ENCODE measurements around the gene CTXND2. TPM values are rescaled to one million over a fixed set of nuclear protein-coding genes. Genes with fewer than 3 reads are reported as not detected.

CTXND2 gene
- total and polyA plus RNA-seq, 2 experiments from 2014 or later, result 0.16 TPM; not detected in 1

DNA sequence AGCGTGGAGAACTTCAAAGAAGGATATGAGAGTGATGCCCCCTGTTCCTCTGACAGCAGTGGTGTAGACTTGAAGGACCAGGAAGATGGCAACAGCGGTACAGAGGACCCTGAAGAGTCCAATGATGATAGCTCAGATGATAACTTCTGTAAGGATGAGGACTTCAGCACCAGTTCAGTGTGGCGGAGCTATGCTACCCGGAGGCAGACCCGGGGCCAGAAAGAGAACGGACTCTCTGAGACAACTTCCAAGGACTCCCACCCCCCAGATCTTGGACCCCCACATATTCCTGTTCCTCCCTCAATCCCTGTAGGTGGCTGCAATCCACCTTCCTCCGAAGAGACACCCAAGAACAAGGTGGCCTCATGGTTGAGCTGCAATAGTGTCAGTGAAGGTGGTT is 73.7 kb downstream of the CTXND2 start:
- DNase-seq (ENCODE audit: low spot score), result no peak
- peaks cover 3% of the 10 kb centered on the region for H3K36me3 ChIP-seq (replicated peaks; ENCODE audit: insufficient read depth, low read depth)
- no peaks in the 10 kb centered on the region for H3K9me2 ChIP-seq (replicated peaks; ENCODE audit: insufficient read depth)
- H3K4me2 ChIP-seq, result no peak overlapping the region
- no peak overlapping the region for H3K27ac ChIP-seq
- WGBS (ENCODE audit: low lambda C conversion rate, missing lambda C conversion rate), result over 99% methylated on average over 6 of the region's 7 CpGs
- H2AFZ ChIP-seq, result no peak overlapping the region
- no peak overlapping the region for H3K4me3 ChIP-seq
- H4K20me1 ChIP-seq (ENCODE audit: insufficient read depth, poor library complexity, severe bottlenecking), result no peaks in the 10 kb centered on the region
- peaks cover 2% of the 10 kb centered on the region for H3K79me2 ChIP-seq
- peaks cover 16% of the 10 kb centered on the region for H3K4me1 ChIP-seq (ENCODE audit: insufficient read depth)
- TF ChIP-seq EZH2phosphoT487 (IDR thresholded peaks at IDR 0.05; ENCODE audit: low read depth, severe bottlenecking, unreplicated experiment) (no peak), EZH2 (IDR thresholded peaks at IDR 0.05; ENCODE audit: borderline replicate concordance) (no peak)
- H3K27me3 ChIP-seq, result no peaks in the 10 kb centered on the region
- no peaks in the 10 kb centered on the region for H3K9me3 ChIP-seq (ENCODE audit: low read depth)

DNA sequence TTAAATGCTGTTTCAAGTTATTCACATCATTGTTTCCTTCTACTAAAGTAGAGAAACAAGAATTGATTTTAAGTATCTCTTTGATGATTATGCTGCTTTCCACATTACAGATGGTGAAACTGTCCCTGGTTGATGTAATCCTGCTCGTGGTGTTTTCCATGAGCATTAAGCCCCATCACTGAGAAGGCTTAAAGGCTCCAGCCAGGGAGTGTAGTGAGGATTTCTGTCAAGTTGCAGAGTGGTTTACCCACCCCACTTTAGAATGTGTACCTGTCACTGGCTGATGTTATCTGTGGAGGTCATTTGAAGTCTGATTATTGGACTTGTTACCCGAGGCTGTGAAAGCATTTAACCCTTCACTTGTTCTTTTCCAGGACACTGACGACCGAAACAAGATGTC is 74.8 kb downstream of the CTXND2 start:
- TF ChIP-seq EZH2 (IDR thresholded peaks at IDR 0.05; ENCODE audit: borderline replicate concordance) (no peak), EZH2phosphoT487 (IDR thresholded peaks at IDR 0.05; ENCODE audit: low read depth, severe bottlenecking, unreplicated experiment) (no peak)
- TF ChIP-seq, protein P1, sequence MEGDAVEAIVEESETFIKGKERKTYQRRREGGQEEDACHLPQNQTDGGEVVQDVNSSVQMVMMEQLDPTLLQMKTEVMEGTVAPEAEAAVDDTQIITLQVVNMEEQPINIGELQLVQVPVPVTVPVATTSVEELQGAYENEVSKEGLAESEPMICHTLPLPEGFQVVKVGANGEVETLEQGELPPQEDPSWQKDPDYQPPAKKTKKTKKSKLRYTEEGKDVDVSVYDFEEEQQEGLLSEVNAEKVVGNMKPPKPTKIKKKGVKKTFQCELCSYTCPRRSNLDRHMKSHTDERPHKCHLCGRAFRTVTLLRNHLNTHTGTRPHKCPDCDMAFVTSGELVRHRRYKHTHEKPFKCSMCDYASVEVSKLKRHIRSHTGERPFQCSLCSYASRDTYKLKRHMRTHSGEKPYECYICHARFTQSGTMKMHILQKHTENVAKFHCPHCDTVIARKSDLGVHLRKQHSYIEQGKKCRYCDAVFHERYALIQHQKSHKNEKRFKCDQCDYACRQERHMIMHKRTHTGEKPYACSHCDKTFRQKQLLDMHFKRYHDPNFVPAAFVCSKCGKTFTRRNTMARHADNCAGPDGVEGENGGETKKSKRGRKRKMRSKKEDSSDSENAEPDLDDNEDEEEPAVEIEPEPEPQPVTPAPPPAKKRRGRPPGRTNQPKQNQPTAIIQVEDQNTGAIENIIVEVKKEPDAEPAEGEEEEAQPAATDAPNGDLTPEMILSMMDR (IDR thresholded peaks at IDR 0.05; ENCODE audit: poor library complexity), result no peak
- Histone ChIP-seq H4K20me1 (ENCODE audit: insufficient read depth, poor library complexity, severe bottlenecking) (no peaks in the 10 kb centered on the region), H3K4me2 (no peak overlapping the region), H3K79me2 (peaks cover 6% of the 10 kb centered on the region), H3K27me3 (no peaks in the 10 kb centered on the region), H3K9me2 (replicated peaks; ENCODE audit: insufficient read depth) (no peaks in the 10 kb centered on the region), H3K4me3 (no peak overlapping the region), H3K36me3 (replicated peaks; ENCODE audit: insufficient read depth, low read depth) (peaks cover 3% of the 10 kb centered on the region), H2AFZ (no peak overlapping the region), H3K27ac (peak overlapping the region; percentile 64), H3K9me3 (ENCODE audit: low read depth) (no peaks in the 10 kb centered on the region), H3K4me1 (ENCODE audit: insufficient read depth) (peaks cover 16% of the 10 kb centered on the region)
- WGBS (ENCODE audit: low lambda C conversion rate, missing lambda C conversion rate), result 28% methylated on average over 4 of the region's 4 CpGs
- DNase-seq (ENCODE audit: low spot score), result no peak

Other genes starting within 250 kb of the CTXND2 start
- gene GOLPH3L, start 190.0 kb upstream of the CTXND2 start, total RNA-seq, result 20.8 and 36.7 TPM in 2 replicates
- 15.5 and 21.8 TPM in 2 replicates for gene GOLPH3L, start 190.0 kb upstream of the CTXND2 start, polyA plus RNA-seq
- 0.50 TPM in 1 of 2 replicates, not detected in the other for gene HORMAD1, start 166.2 kb upstream of the CTXND2 start, total RNA-seq
- not detected in 2 replicates for gene HORMAD1, start 166.2 kb upstream of the CTXND2 start, polyA plus RNA-seq
- gene CTSS, start 121.4 kb upstream of the CTXND2 start, total RNA-seq, result 5.3 and 10.4 TPM in 2 replicates
- gene CTSS, start 121.4 kb upstream of the CTXND2 start, polyA plus RNA-seq, result 4.4 and 5.2 TPM in 2 replicates
- gene CTSK, start 78.9 kb upstream of the CTXND2 start, total RNA-seq, result 54.3 and 57.0 TPM in 2 replicates
- 26.6 and 37.3 TPM in 2 replicates for gene CTSK, start 78.9 kb upstream of the CTXND2 start, polyA plus RNA-seq
- gene ARNT, start 10.5 kb upstream of the CTXND2 start, total RNA-seq, result 32.9 and 42.1 TPM in 2 replicates
- gene ARNT, start 10.5 kb upstream of the CTXND2 start, polyA plus RNA-seq, result 26.9 and 35.6 TPM in 2 replicates
- gene SETDB1, start 39.2 kb downstream of the CTXND2 start, total RNA-seq, result 33.7 and 41.4 TPM in 2 replicates
- 10.7 and 12.9 TPM in 2 replicates for gene SETDB1, start 39.2 kb downstream of the CTXND2 start, polyA plus RNA-seq
- gene CERS2, start 87.7 kb downstream of the CTXND2 start, total RNA-seq, result 267 and 268 TPM in 2 replicates
- 210 and 277 TPM in 2 replicates for gene CERS2, start 87.7 kb downstream of the CTXND2 start, polyA plus RNA-seq
- 7.5 and 7.9 TPM in 2 replicates for gene ANXA9, start 95.2 kb downstream of the CTXND2 start, total RNA-seq
- 8.8 and 9.0 TPM in 2 replicates for gene ANXA9, start 95.2 kb downstream of the CTXND2 start, polyA plus RNA-seq
- 15.9 and 18.5 TPM in 2 replicates for gene MINDY1, start 119.8 kb downstream of the CTXND2 start, total RNA-seq
- gene MINDY1, start 119.8 kb downstream of the CTXND2 start, polyA plus RNA-seq, result 5.8 and 7.6 TPM in 2 replicates
- gene PRUNE1, start 121.3 kb downstream of the CTXND2 start, total RNA-seq, result 20.3 and 26.5 TPM in 2 replicates
- 15.1 and 21.6 TPM in 2 replicates for gene PRUNE1, start 121.3 kb downstream of the CTXND2 start, polyA plus RNA-seq
- 2.7 and 3.8 TPM in 2 replicates for gene BNIPL, start 149.4 kb downstream of the CTXND2 start, total RNA-seq
- 1.1 and 3.0 TPM in 2 replicates for gene BNIPL, start 149.4 kb downstream of the CTXND2 start, polyA plus RNA-seq
- 2.9 and 3.2 TPM in 2 replicates for gene C1orf56, start 160.6 kb downstream of the CTXND2 start, total RNA-seq
- 8.3 and 11.4 TPM in 2 replicates for gene C1orf56, start 160.6 kb downstream of the CTXND2 start, polyA plus RNA-seq
- 49.4 and 60.2 TPM in 2 replicates for gene CDC42SE1, start 172.5 kb downstream of the CTXND2 start, total RNA-seq
- 19.0 and 21.2 TPM in 2 replicates for gene CDC42SE1, start 172.5 kb downstream of the CTXND2 start, polyA plus RNA-seq
- gene MLLT11, start 173.3 kb downstream of the CTXND2 start, total RNA-seq, result 16.8 and 16.9 TPM in 2 replicates
- gene MLLT11, start 173.3 kb downstream of the CTXND2 start, polyA plus RNA-seq, result 34.3 and 37.6 TPM in 2 replicates
- gene GABPB2, start 183.6 kb downstream of the CTXND2 start, total RNA-seq, result 9.9 and 12.9 TPM in 2 replicates
- 0.98 and 4.1 TPM in 2 replicates for gene GABPB2, start 183.6 kb downstream of the CTXND2 start, polyA plus RNA-seq

Measured in hepatocyte (in vitro differentiated cells).